PC-9 (cell line): ENCODE data around the gene IL1RAPL1. TPM values are rescaled to one million over a fixed set of nuclear protein-coding genes. Genes with fewer than 3 reads are reported as not detected.

Experiments used
- BruUV-seq: library from RNA; stranded (reverse); fragments of 400-500 nt; replicated peaks from 2 replicates; lab custom pipeline; 2021; lab: Mats Ljungman, UMichigan
- CTCF ChIA-PET: fragments of 300-600 bp; sonication (Branson Sonifier 250); formaldehyde crosslinking; loops from one replicate; lab custom pipeline; 2022; ENCODE audit warnings: antibody characterized with exemption; lab: Charles Lee
- POLR2A ChIA-PET: fragments of 300-600 bp; sonication (Branson Sonifier 250); formaldehyde crosslinking; loops from one replicate; lab custom pipeline; 2022; ENCODE audit warnings: antibody characterized with exemption; ENCODE audit not compliant: unreplicated experiment; lab: Charles Lee
- DNase-seq, 2 experiments: peaks; one replicate each; pipeline versions ENCODE4 v3.0.0 to v3.0.0-alpha.2; 2015 to 2022; ENCODE audit warnings: mixed read lengths in 1 of 2
- H2AFZ ChIP-seq: fragments of 200-600 bp; sonication (generic); 2 replicates; pipeline ENCODE4 v1.8.1; 2017; ENCODE audit warnings: antibody characterized with exemption
- H3F3A ChIP-seq: fragments of 200-600 bp; sonication (generic); 2 replicates; pipeline ENCODE4 v1.8.1; 2017; ENCODE audit warnings: antibody characterized with exemption, mild to moderate bottlenecking, low read depth; ENCODE audit not compliant: insufficient read depth
- H3K27ac ChIP-seq: fragments of 200-600 bp; sonication (generic); 2 replicates; pipeline ENCODE4 v1.6.1; 2016; ENCODE audit warnings: mixed run types
- H3K27me3 ChIP-seq: fragments of 200-600 bp; sonication (generic); 2 replicates; pipeline ENCODE4 v1.6.1; 2016; ENCODE audit warnings: low read depth, mixed run types; ENCODE audit not compliant: insufficient read depth
- H3K36me3 ChIP-seq: fragments of 200-600 bp; sonication (generic); 2 replicates; pipeline ENCODE4 v1.6.1; 2016; ENCODE audit warnings: low read depth, mixed run types
- H3K4me1 ChIP-seq: fragments of 200-600 bp; sonication (generic); replicated peaks from 2 replicates; pipeline ENCODE4 v1.6.1; 2016; ENCODE audit warnings: mixed run types; ENCODE audit not compliant: insufficient read depth
- H3K4me2 ChIP-seq: fragments of 200-600 bp; sonication (generic); 2 replicates; pipeline ENCODE4 v1.6.1; 2017; ENCODE audit warnings: mixed run types
- H3K4me3 ChIP-seq: fragments of 200-600 bp; sonication (generic); 2 replicates; pipeline ENCODE4 v1.6.1; 2016; ENCODE audit warnings: mixed run types
- H3K79me2 ChIP-seq: fragments of 200-600 bp; sonication (generic); 2 replicates; pipeline ENCODE4 v1.6.1; 2017; ENCODE audit warnings: low read depth, mixed run types
- H3K9me2 ChIP-seq: fragments of 200-600 bp; sonication (generic); 2 replicates; pipeline ENCODE4 v1.8.1; 2017; ENCODE audit warnings: mild to moderate bottlenecking; ENCODE audit not compliant: insufficient read depth
- H3K9me3 ChIP-seq: fragments of 200-600 bp; sonication (generic); 2 replicates; pipeline ENCODE4 v1.8.1; 2016; ENCODE audit warnings: low read depth; ENCODE audit not compliant: insufficient read depth
- H4K20me1 ChIP-seq: fragments of 200-600 bp; sonication (generic); 2 replicates; pipeline ENCODE4 v1.8.1; 2017; ENCODE audit not compliant: insufficient read depth
- CTCF ChIP-seq: fragments of 200-600 bp; sonication (generic); conservative IDR thresholded peaks from 2 replicates; pipeline ENCODE4 v1.6.1; 2017; ENCODE audit warnings: mixed run types, antibody characterized with exemption, mild to moderate bottlenecking, moderate library complexity
- EZH2 ChIP-seq: fragments of 200-600 bp; sonication (generic); IDR thresholded peaks from 2 replicates; pipeline ENCODE4 v1.8.0; 2017; ENCODE audit warnings: antibody characterized with exemption, low read depth
- intact Hi-C: fragments of 100-400 bp; cut with micrococcal nuclease; formaldehyde crosslinking; loops from one replicate; pipeline ENCODE4 v1.10.0; 2022; ENCODE audit not compliant: unreplicated experiment
- total RNA-seq: library from RNA; stranded (reverse); gene quantifications from 2 replicates; pipeline ENCODE4 v1.2.3, GENCODE V29; 2021

Gene IL1RAPL1
- total RNA-seq, 1 experiment from 2014 or later: 0.26 TPM

GRCh38 chrX:29281078-29281742 is 694.0 kb downstream of the IL1RAPL1 start:
- ChIA-PET POLR2A (no interaction called here), CTCF (no interaction called here)
- Histone ChIP-seq H3K9me3 (no peaks in the 10 kb centered on the region), H3K9me2 (no peaks in the 10 kb centered on the region), H3K79me2 (no peaks in the 10 kb centered on the region), H3K36me3 (no peaks in the 10 kb centered on the region), H3F3A (no peaks in the 10 kb centered on the region), H3K4me2 (no peak overlapping the region), H3K27ac (no peak overlapping the region), H3K4me1 (no peaks in the 10 kb centered on the region), H3K27me3 (no peaks in the 10 kb centered on the region), H2AFZ (no peak overlapping the region), H3K4me3 (no peak overlapping the region), H4K20me1 (no peaks in the 10 kb centered on the region)
- BruUV-seq: no TSS peak
- no peak for DNase-seq
- no peak for TF ChIP-seq EZH2
- no peak for TF ChIP-seq CTCF
- intact Hi-C loops: no loop called here

- CTCF ChIA-PET: no interaction called here
- POLR2A ChIA-PET: no interaction called here
- Histone ChIP-seq H3K9me2 (no peaks in the 10 kb centered on the region), H3K36me3 (no peaks in the 10 kb centered on the region), H3K27ac (no peak overlapping the region), H3K4me3 (no peak overlapping the region), H3F3A (no peaks in the 10 kb centered on the region), H3K4me2 (no peak overlapping the region), H3K9me3 (no peaks in the 10 kb centered on the region), H3K79me2 (no peaks in the 10 kb centered on the region), H3K27me3 (no peaks in the 10 kb centered on the region), H2AFZ (no peak overlapping the region), H3K4me1 (no peaks in the 10 kb centered on the region), H4K20me1 (no peaks in the 10 kb centered on the region)
- TF ChIP-seq CTCF: no peak
- TF ChIP-seq EZH2: no peak
- BruUV-seq: no TSS peak
- intact Hi-C loops: no loop called here
- DNase-seq: no peak
Observed at GRCh38 chrX:29285664-29286063, 698.4 kb downstream of the IL1RAPL1 start.

GRCh38 chrX:29295987-29296680 is 708.9 kb downstream of the IL1RAPL1 start:
- Histone ChIP-seq H3F3A (no peaks in the 10 kb centered on the region), H3K79me2 (no peaks in the 10 kb centered on the region), H4K20me1 (no peaks in the 10 kb centered on the region), H2AFZ (no peak overlapping the region), H3K9me2 (no peaks in the 10 kb centered on the region), H3K4me1 (no peaks in the 10 kb centered on the region), H3K36me3 (no peaks in the 10 kb centered on the region), H3K27ac (no peak overlapping the region), H3K4me3 (no peak overlapping the region), H3K27me3 (no peaks in the 10 kb centered on the region), H3K4me2 (no peak overlapping the region), H3K9me3 (no peaks in the 10 kb centered on the region)
- no peak for DNase-seq
- CTCF ChIA-PET: no interaction called here
- intact Hi-C loops: no loop called here
- BruUV-seq: no TSS peak
- TF ChIP-seq CTCF (no peak), EZH2 (no peak)
- POLR2A ChIA-PET: no interaction called here
